H1 (cell line): ENCODE measurements around the gene NOMO2. TPM values are rescaled to one million over a fixed set of nuclear protein-coding genes. Genes with fewer than 3 reads are reported as not detected.
"Not testable (repeated sequence)": the region's sequence is repeated elsewhere in the genome, so short reads cannot be mapped to it uniquely, and the experiment has no call there.

ENCODE experiments used
- CTCF ChIA-PET: fragments of 300-600 bp; sonication (Branson Sonifier 250); formaldehyde crosslinking; loops from one replicate; lab custom pipeline; 2021; ENCODE audit not compliant: partially characterized antibody; lab: Charles Lee
- POLR2A ChIA-PET: fragments of 300-600 bp; sonication (Branson Sonifier 250); formaldehyde crosslinking; loops from one replicate; lab custom pipeline; 2021; ENCODE audit warnings: inconsistent platforms; ENCODE audit not compliant: partially characterized antibody; lab: Charles Lee
- DNase-seq, 2 experiments: peaks; one replicate each; pipeline versions ENCODE4 v3.0.0 to v3.0.0-alpha.2; 2010 to 2022; ENCODE audit warnings: low spot score in 2 of 2, low read depth in 1 of 2, mixed read lengths in 1 of 2
- FAIRE-seq: peaks from 2 replicates; lab custom pipeline; 2011; peaks lifted over from hg19 to GRCh38; lab: Jason Lieb, UNC
- H2AFZ ChIP-seq: 2 replicates; pipeline ENCODE4 v1.8.1; 2012; ENCODE audit warnings: low read length, inconsistent platforms
- H2AK5ac ChIP-seq: 2 replicates; pipeline ENCODE4 v1.6.1; 2013; ENCODE audit warnings: low read depth, low read length
- H2BK120ac ChIP-seq: replicated peaks from 2 replicates; pipeline ENCODE3; 2013; ENCODE audit warnings: low read depth, low read length, inconsistent platforms
- H2BK12ac ChIP-seq: 2 replicates; pipeline ENCODE4 v1.6.1; 2013; ENCODE audit warnings: low read depth, low read length
- H2BK15ac ChIP-seq: 2 replicates; pipeline ENCODE4 v1.6.1; 2013; ENCODE audit warnings: low read length
- H2BK20ac ChIP-seq: 2 replicates; pipeline ENCODE4 v1.6.1; 2013; ENCODE audit warnings: low read length
- H2BK5ac ChIP-seq: 2 replicates; pipeline ENCODE4 v1.6.1; 2013; ENCODE audit warnings: low read depth, low read length
- H3K14ac ChIP-seq: 2 replicates; pipeline ENCODE4 v1.6.1; 2013; ENCODE audit warnings: inconsistent platforms; ENCODE audit not compliant: insufficient read length
- H3K18ac ChIP-seq: 2 replicates; pipeline ENCODE4 v1.6.1; 2013; ENCODE audit warnings: low read length; ENCODE audit errors: extremely low read depth
- H3K23ac ChIP-seq: 2 replicates; pipeline ENCODE4 v1.6.1; 2013; ENCODE audit warnings: inconsistent platforms; ENCODE audit not compliant: insufficient read length
- H3K23me2 ChIP-seq: 2 replicates; pipeline ENCODE4 v1.6.1; 2013; ENCODE audit warnings: low read depth, low read length
- H3K27ac ChIP-seq: 2 replicates; pipeline ENCODE4 v1.6.1; 2011; ENCODE audit warnings: low read depth, low read length, inconsistent platforms
- H3K27me3 ChIP-seq, 4 experiments: replicated peaks in 1 of 4; 1 replicate in 1 of 4; 2 replicates in 3 of 4; pipeline versions ENCODE4 v1.6.1 to v1.8.1; 2011 to 2013; ENCODE audit warnings: low read length in 3 of 4, mild to moderate bottlenecking in 3 of 4, inconsistent platforms in 2 of 4, mixed read lengths in 2 of 4, moderate library complexity in 1 of 4; ENCODE audit not compliant: control insufficient read depth in 3 of 4, insufficient read depth in 3 of 4; ENCODE audit errors: extremely low read depth in 1 of 4
- H3K36me3 ChIP-seq, 4 experiments: 2 replicates each; pipeline versions ENCODE4 v1.6.1 to v1.8.1; 2011 to 2013; ENCODE audit warnings: mild to moderate bottlenecking in 4 of 4, low read length in 3 of 4, moderate library complexity in 2 of 4, control low read depth in 1 of 4, inconsistent platforms in 1 of 4; ENCODE audit not compliant: insufficient read depth in 4 of 4, control insufficient read depth in 2 of 4
- H3K4ac ChIP-seq: replicated peaks from 2 replicates; pipeline ENCODE3; 2013; ENCODE audit warnings: low read length, low read depth, mixed read lengths, inconsistent platforms; ENCODE audit not compliant: insufficient read length
- H3K4me1 ChIP-seq, 4 experiments: replicated peaks in 1 of 4; 1 replicate in 1 of 4; 2 replicates in 3 of 4; pipeline versions ENCODE4 v1.6.1 to v1.8.1; 2011 to 2013; ENCODE audit warnings: low read length in 3 of 4, inconsistent platforms in 2 of 4, mixed read lengths in 1 of 4; ENCODE audit not compliant: insufficient read depth in 4 of 4, control insufficient read depth in 3 of 4
- H3K4me2 ChIP-seq, 2 experiments: 2 replicates each; pipeline versions ENCODE4 v1.6.1 to v1.8.1; 2011 to 2013; ENCODE audit warnings: low read depth in 2 of 2, low read length in 2 of 2, control low read depth in 1 of 2, inconsistent platforms in 1 of 2, mild to moderate bottlenecking in 1 of 2; ENCODE audit not compliant: insufficient read depth in 1 of 2
- H3K4me3 ChIP-seq, 4 experiments: fragments of 200-600, 300-600 bp in 1 of 4; sonication (generic), shearing (Covaris generic), sonication (Bioruptor Twin) in 1 of 4; 2 replicates each; pipeline versions ENCODE4 v1.5.1 to v1.8.1; 2011 to 2016; ENCODE audit warnings: low read length in 4 of 4, low read depth in 3 of 4, control low read depth in 2 of 4, inconsistent platforms in 2 of 4, mild to moderate bottlenecking in 2 of 4, mixed read lengths in 1 of 4, moderate library complexity in 1 of 4; ENCODE audit not compliant: insufficient read depth in 2 of 4; ENCODE audit errors: extremely low read depth in 1 of 4
- H3K56ac ChIP-seq: replicated peaks from 2 replicates; pipeline ENCODE3; 2013; ENCODE audit warnings: low read depth, mild to moderate bottlenecking, mixed read lengths, low read length, inconsistent platforms; ENCODE audit not compliant: insufficient read length
- H3K79me1 ChIP-seq: 2 replicates; pipeline ENCODE4 v1.6.1; 2013; ENCODE audit warnings: low read depth, low read length, control low read depth
- H3K79me2 ChIP-seq, 2 experiments: 2 replicates each; pipeline versions ENCODE4 v1.6.1 to v1.8.1; 2012 to 2013; ENCODE audit warnings: low read length in 2 of 2, mild to moderate bottlenecking in 2 of 2, inconsistent platforms in 1 of 2; ENCODE audit not compliant: insufficient read depth in 2 of 2, control insufficient read depth in 1 of 2
- H3K9ac ChIP-seq, 4 experiments: replicated peaks in 1 of 4; 1 replicate in 1 of 4; 2 replicates in 3 of 4; pipeline versions ENCODE4 v1.6.1 to v1.8.1; 2011 to 2013; ENCODE audit warnings: low read depth in 3 of 4, low read length in 3 of 4, control low read depth in 2 of 4, mild to moderate bottlenecking in 2 of 4, moderate library complexity in 2 of 4, inconsistent platforms in 1 of 4; ENCODE audit errors: extremely low read depth in 1 of 4
- H3K9me3 ChIP-seq, 2 experiments: 2 replicates each; pipeline versions ENCODE4 v1.6.1 to v1.8.1; 2012 to 2013; ENCODE audit warnings: mild to moderate bottlenecking in 2 of 2, moderate library complexity in 2 of 2, control low read depth in 1 of 2, inconsistent platforms in 1 of 2, low read depth in 1 of 2, low read length in 1 of 2, mixed read lengths in 1 of 2; ENCODE audit not compliant: insufficient read depth in 2 of 2
- H4K20me1 ChIP-seq, 2 experiments: replicated peaks in 1 of 2; 2 replicates each; pipeline versions ENCODE3 to v1.8.1; 2011 to 2013; ENCODE audit warnings: inconsistent platforms in 2 of 2, low read length in 2 of 2, mild to moderate bottlenecking in 1 of 2; ENCODE audit not compliant: insufficient read depth in 2 of 2, control insufficient read depth in 1 of 2
- H4K5ac ChIP-seq: 2 replicates; pipeline ENCODE4 v1.6.1; 2013; ENCODE audit warnings: low read length, low read depth, mixed read lengths, inconsistent platforms; ENCODE audit not compliant: insufficient read length
- H4K8ac ChIP-seq: 2 replicates; pipeline ENCODE4 v1.8.0; 2013; ENCODE audit warnings: mild to moderate bottlenecking, moderate library complexity, low read length, inconsistent platforms; ENCODE audit not compliant: insufficient read depth; ENCODE audit errors: extremely low read depth
- H4K91ac ChIP-seq: replicated peaks from 2 replicates; pipeline ENCODE3; 2013; ENCODE audit warnings: low read length, mixed read lengths, inconsistent platforms; ENCODE audit not compliant: insufficient read length
- WGBS, 2 experiments: shearing (Covaris generic) in 1 of 2; methylation state at CpG; one replicate each; pipeline versions ENCODE4 v1.1.6 to v1.1.7; 2013 to 2015; ENCODE audit warnings: low lambda C conversion rate in 2 of 2, mixed read lengths in 2 of 2, inconsistent platforms in 1 of 2, low coverage in 1 of 2, missing lambda C conversion rate in 1 of 2; ENCODE audit not compliant: insufficient replicate concordance in 2 of 2, insufficient coverage in 1 of 2, insufficient read length in 1 of 2; ENCODE audit errors: extremely low coverage in 1 of 2, missing lambda C conversion rate in 1 of 2; 5-methylcytosine and 5-hydroxymethylcytosine counted together
- polyA plus RNA-seq, 7 experiments: library from polyadenylated mRNA; depleted of rRNA in 3 of 7; stranded (reverse) in 5 of 7; unstranded in 2 of 7; fragments of >200 nt in 5 of 7; fragments of 200-250 nt in 2 of 7; gene quantifications; 1 replicate in 5 of 7; 2 replicates in 1 of 7; 4 replicates in 1 of 7; pipeline versions ENCODE4 v1.2.1 to v1.2.3, GENCODE V29; 2011 to 2013; ENCODE audit warnings: missing spikeins in 2 of 7, mixed read lengths in 2 of 7
- total RNA-seq: library from RNA; stranded (reverse); fragmentation: NEBNext Ultra II Directional; extraction: Animal tissue kit (Norgen Biotek cat#: 25700); gene quantifications from 2 replicates; pipeline ENCODE4 v1.2.1, GENCODE V29; 2021

Gene NOMO2
- total and polyA plus RNA-seq, 2 of the 8 experiments (the other 6 are each of a cell fraction or from before 2014, with no cell fraction given) = 116 to 137 TPM

- H3K27me3 ChIP-seq, H3K23ac ChIP-seq, FAIRE-seq, H2BK12ac ChIP-seq, H3K9ac ChIP-seq, H4K5ac ChIP-seq, H3K23me2 ChIP-seq, H2BK120ac ChIP-seq, H2AK5ac ChIP-seq, H3K27ac ChIP-seq, POLR2A ChIA-PET, H4K91ac ChIP-seq, H3K14ac ChIP-seq, H3K4me1 ChIP-seq, H3K56ac ChIP-seq, H3K9me3 ChIP-seq, H3K79me2 ChIP-seq, H3K4me3 ChIP-seq, H3K4ac ChIP-seq, H2BK15ac ChIP-seq, H3K4me2 ChIP-seq, H3K36me3 ChIP-seq, H3K18ac ChIP-seq, H2AFZ ChIP-seq, DNase-seq, H2BK5ac ChIP-seq, H4K8ac ChIP-seq, H2BK20ac ChIP-seq, CTCF ChIA-PET, H3K79me1 ChIP-seq, H4K20me1 ChIP-seq: not testable (repeated sequence)
- 91% methylated on average over 8 of the region's 10 CpGs; no CpG with 5 or more reads in 1 of the 2 experiments for WGBS, 2 experiments
Observed at GRCh38 chr16:18585789-18586188, 23.9 kb upstream of the NOMO2 start.
